ENCODE data around the gene PPP1R13B.
"Not testable (repeated sequence)": the region's sequence is repeated elsewhere in the genome, so short reads cannot be mapped to it uniquely, and the experiment has no call there.

Gene PPP1R13B

DNA sequence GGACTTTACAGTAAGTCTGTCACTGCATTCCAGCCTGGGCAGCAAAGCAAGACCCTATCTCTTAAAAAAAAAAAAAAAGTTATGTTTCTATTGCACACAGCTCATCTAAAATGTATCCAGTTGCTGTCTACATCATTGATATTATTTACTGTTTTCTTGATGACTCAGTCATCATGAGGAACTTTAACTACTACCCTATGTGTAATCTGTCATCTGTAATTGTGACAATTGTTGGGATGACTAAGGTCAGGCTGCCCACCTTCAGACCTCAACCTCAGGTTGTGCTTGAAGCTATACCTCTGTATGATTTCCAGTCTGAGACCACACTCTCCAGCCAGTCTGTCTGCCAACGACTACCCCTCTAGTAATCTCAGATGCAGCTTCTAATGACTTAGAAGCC, 15.3 kb downstream of the PPP1R13B start:
- no peak for DNase-seq (ENCODE audit: low read depth)

DNA sequence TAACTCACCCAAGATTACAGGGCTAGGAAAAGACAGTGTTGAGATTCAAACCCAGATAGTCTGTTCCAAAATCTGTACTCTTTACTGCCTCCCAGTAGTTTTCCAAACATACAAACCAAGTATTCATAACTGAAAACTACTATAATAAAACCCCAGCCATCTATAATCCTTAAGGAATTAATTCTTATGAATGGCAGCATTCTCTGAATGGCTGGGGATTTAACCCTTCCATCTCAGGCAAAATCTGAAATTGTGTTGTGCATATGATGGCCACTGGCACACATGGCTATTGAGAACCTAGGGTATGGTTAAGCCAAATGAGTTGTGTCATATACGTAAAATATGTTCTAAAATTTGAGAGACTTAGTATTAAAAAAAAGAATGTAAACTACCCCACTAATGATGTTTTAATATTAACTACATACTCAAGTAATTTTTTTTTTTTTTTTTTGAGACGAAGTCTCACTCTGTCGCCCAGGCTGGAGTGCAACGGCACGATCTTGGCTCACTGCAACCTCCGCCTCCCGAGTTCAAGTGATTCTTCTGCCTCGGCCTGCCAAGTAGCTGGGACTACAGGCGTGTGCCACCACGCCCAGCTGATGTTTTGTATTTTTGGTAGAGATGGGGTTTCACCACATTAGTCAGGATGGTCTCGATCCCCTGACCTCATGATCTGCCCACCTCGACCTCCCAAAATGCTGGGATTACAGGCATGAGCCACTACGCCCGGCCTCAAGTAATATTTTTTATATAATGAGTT, 16.7 kb downstream of the PPP1R13B start:
- no peak for DNase-seq (ENCODE audit: low read depth)

DNA sequence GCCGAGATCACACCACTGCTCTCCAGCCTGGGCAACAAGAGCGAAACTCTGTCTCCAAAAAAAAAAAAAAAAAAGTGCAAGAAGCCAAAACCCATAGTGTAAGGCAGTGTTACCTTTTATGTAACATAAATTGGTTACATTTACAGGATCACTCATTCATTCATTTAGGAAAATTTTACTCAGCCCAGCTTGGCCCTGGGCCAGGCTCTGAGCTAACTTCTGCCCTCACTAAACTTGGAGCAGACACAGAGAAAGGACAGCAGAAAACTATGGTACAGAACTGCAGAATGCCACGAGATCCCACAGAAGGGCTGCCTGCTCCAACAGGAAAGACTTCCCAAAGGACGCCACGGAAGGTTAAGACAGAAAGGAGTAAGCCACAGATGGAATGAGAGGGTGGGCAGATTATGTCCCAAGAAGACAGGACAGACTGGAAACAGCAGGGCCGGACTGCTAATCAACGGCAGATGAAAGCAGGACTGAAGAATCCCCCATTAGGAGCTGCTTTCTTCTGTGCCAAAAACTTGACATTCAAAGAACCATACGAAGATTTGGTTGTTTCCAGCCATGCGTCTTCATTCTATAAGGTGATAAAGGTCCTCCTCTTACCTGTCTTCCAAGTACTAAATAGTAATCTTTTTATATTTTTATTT, 18.9 kb downstream of the PPP1R13B start:
- no peak for DNase-seq (ENCODE audit: low read depth)

DNA sequence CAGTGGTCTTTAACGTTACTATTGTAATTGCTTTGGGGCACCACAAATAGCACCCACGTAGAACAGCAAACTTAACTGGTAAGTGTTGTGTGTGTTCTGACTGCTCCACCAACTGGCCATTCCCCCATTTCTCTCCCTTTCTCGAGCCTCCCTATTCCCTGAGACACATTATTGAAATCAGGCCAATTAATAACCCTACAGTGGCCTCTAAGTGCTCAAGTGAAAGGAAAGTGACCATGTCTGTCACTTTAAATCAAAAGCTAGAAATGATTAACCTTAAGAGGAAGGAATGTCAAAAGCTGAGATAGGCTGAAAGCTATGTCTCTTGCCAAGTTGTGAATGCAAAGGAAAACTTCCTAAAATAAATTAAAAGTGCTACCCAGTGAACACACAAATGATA, 22.3 kb downstream of the PPP1R13B start:
- DNase-seq (ENCODE audit: low read depth), result no peak

DNA sequence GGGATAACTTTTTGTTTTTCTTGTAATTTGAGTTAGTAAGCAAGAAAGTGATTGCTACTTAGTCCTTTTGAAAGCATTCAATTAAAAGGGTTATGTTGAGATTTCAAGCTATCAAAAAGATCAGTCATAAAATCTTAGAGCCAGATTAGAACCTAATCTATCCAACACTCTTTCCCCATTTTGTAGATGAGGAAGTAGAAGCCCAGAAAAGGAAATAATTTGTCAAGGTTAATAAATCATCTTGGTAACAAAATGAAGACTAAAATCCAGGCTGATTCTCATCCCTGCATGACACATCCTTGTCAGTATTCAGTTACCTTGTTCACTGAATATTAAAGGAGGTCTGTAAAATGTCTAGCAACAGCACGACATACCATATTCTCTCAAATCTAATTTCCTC, 26.5 kb downstream of the PPP1R13B start:
- DNase-seq (ENCODE audit: low read depth), result no peak

DNA sequence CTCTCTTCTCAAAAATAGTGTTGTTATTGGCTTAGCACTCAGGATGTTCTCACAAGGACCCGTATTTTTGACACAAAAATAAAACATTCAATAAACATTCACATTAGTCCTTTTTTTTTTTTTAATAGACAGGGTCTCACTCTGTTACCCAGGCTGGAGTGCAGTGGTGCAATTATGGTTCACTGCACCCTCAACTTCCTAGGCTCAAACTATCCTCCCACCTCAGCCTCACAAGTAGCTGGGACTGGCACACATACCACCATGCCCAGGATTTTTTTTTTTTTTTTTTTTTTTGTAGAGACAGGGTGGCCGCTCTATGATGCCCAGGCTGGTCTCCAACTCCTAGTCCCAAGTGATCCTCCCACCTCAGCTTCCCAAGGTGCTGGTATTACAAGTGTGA, 27.0 kb downstream of the PPP1R13B start:
- DNase-seq (ENCODE audit: low read depth), result no peak

DNA sequence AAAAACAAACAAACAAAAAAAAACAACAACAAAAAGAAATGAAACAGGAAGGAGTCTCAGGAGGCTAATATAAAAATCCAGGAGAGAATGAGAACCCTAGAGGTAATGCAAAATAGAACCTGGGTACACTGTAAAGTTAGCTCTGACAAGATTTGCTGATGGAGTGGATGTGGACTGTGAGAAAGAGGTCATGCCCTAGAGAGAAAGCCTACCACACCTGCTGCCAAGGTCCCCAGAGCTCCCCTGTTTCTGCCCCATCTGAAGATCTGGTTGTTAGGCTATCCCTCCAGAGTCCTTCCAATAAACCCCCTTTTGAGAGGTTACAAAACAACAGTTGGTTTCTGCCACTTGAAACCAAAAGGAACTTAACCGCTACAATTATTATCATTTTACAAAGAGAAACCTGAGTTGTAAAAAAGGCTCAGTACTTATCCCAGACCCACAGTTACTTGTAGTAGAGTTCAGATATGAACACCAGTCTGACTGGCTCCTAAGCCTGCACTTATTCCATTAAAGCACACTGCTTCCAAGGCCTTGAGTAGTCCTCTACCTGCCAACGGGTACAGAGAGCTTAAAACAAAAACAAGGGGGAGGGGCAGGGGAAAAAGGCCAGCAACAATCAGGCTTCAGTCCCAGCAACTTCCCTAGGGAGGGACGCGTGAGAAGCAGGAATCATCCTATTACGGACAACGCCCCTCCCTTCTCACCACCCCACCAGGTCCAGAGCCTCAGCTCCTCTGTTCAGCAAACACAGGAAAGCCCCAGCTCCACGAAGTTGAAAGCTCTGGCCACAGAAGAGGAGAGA, 27.7 kb downstream of the PPP1R13B start:
- no peak for DNase-seq (ENCODE audit: low read depth)

DNA sequence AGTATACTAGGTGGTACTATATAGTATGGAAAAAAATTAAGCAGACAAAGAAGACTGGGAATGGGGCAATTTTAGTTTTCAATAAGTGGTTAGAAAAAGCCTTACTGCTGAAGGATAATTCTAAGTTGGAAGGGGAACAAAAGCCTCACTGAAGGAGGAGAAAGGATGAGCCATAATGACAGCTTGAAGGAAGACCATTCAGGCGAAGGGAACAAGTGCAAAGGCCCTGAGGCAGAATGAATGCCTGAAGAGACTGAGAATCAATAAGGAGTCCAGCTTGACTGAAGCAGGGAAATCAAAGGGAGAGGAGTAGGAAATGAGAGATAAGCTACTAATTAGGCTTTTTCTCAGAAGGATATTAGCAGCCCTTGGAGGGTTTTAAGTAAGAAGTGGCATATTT, 28.5 kb downstream of the PPP1R13B start:
- DNase-seq (ENCODE audit: low read depth), result no peak

DNA sequence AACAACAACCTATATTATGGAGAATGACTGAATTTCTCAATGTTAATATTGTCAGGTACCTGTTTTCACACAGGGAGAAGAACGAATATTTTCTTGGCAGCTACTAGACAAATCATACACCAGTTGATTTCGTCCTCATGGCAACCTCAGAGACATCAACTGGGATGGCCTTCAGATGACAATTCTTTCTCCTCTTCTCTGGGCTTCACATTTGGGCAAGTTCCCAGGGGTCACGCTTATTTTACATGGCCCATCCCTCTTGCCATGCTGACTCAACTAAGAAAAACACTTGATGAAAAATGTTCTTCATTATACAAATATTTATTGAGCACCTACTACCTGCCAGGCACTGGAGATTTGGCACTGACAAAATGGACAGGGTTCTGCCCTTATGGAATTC, 29.0 kb downstream of the PPP1R13B start:
- no peak for DNase-seq (ENCODE audit: low read depth)

DNA sequence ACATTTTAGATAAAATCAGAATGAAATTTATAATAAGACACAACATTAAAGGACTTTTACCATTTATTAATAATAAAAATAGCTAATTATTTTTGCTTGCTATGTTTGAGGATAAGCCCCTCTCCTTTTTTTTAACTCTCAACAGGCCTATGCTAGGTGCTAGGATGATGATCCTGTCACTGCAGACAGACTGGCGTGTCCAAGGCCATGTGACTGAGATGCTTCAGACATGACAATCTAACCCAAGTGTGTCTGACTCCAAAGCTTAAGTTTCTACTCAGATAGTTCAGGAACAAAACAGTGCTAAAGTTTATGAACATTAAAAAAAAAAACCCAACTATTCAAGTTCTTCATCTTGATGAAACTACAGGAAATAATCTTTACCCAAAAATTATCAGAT, 29.8 kb downstream of the PPP1R13B start:
- no peak for DNase-seq (ENCODE audit: low read depth)

DNA sequence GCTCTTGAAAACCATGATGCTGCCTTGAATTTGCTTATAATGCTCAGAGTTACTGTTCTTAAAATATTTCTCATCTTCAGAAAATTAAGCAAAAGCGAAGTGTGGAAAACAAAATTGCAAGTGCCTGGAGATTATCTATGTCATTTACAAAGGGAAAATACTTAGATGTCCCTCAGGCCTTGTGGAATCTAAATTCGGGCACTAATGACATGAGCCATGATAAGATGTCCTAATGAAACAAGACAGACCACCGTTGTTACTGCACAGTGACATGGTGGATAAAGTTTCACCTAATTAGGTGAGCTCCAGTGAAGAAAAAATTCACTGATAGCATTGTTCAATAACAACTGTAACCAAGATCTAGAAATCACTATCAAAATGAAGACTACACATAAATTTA, 30.4 kb downstream of the PPP1R13B start:
- DNase-seq (ENCODE audit: low read depth), result no peak

DNA sequence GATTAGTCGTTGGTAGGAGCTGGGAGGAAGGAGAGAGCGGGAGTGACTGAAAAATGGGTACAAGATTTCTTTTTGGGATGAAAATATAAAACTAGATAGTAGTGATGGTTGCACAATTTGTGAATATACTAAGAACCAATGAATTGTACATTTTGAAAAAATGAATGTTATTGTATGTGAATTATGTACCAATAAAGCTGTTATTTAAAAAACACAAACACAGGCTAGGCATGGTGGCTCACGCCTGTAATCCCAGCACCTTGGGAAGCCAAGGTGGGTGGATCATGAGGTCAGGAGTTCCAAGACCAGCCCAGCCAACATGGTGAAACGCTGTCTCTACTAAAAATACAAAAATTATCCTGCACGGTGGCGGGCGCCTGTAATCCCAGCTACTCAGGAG, 32.1 kb downstream of the PPP1R13B start:
- no peak for DNase-seq (ENCODE audit: low read depth)

DNA sequence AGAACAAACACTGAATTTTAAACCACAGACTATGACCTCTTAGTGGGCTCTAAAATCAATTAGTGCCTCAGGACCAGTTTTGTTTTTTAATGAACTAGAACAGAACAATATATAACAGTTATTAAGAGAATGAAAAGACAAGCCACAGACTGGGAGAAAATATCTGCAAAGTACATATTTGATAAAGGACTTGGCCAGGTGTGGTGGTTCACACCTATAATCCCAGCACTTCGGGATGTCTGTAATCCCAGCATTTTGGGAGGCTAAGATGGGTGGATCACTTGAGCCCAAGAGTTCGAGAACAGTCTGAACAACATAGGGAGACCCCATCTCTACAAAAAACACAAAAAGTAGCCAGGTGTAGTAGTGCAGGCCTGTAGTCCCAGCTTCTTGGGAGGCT, 36.2 kb downstream of the PPP1R13B start:
- DNase-seq (ENCODE audit: low read depth), result no peak

DNA sequence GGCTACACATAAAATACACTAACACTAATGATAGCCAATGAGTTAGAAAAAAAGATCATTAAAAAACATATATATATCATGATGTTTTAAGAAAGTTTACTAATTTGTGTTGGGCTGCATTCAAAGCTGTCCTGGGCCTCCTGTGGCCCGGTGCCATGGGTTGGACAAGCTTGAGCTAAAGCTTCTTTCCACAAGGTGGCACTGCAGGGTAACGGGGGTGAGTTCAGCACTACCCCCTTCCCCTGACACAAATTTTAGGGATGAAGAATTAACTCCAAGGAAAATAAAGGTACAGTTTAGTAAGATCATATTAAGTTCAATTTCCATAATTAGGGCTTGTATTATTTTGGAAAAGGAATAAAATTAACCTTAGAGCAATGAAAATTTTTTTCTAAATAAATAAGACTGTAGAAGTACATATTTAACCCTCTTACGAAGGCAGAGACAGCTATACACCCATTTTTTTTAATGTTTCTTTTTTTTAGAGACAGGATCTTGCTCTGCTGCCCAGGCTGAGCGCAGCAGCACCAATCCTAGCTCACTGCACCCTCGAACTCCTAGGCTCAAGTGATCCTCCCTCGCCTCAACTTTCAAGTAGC, 38.9 kb downstream of the PPP1R13B start:
- DNase-seq (ENCODE audit: low read depth), result peak; percentile 15

DNA sequence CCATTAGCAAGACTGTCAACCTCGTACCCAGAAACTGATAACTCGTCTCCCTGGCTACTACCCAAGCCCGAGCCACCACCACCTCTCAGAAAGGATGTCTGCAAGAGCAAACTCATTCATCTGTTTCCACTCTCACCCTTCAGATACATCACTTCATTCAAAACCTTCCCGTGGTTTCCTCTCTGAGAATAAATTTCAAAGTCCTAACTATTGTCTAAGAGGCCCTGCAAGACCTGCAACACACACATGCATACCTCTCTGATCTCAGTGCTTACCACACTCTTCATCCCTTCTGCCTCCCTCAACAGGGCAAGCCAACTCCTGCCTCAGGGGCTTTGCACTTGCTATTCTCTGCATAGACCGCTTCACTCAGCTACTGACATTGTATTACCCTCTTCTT, 40.6 kb downstream of the PPP1R13B start:
- DNase-seq (ENCODE audit: low read depth), result no peak

DNA sequence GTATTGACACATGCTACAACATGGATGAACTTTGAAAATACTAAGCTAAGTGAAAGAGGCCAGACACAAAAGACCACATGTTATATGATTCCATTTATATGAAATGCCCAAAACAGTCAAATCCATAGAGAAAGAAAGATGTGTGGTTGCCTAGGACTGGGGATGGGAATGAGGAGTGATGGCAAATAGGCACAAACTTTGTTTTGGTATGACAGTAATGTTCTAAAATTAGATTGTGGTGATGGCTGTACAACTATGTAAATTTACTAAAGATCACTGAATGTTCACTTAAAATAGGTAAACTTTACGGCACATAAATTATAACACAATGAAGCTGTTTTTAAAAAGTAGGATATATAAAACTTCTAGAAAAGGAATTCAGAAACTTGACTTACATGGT, 41.7 kb downstream of the PPP1R13B start:
- DNase-seq (ENCODE audit: low read depth), result no peak

DNA sequence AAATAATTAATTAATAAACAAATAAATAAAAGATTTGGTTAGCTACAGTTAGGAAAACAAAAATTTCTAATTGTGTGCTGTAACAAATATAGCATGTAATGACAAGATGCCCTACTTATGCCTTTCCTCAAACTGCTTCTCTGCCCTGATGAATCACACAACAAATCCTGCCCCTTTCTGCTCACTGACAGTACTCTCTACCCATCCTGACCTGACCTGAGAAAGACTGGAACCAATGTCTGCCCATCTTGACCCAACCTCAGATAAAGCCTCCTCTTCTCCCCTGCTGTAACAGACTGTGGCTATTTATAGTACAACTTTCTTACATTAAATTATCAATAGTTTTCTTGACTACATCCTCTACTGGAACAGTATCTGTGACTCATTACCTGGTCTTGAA, 43.7 kb downstream of the PPP1R13B start:
- no peak for DNase-seq (ENCODE audit: low read depth)

DNA sequence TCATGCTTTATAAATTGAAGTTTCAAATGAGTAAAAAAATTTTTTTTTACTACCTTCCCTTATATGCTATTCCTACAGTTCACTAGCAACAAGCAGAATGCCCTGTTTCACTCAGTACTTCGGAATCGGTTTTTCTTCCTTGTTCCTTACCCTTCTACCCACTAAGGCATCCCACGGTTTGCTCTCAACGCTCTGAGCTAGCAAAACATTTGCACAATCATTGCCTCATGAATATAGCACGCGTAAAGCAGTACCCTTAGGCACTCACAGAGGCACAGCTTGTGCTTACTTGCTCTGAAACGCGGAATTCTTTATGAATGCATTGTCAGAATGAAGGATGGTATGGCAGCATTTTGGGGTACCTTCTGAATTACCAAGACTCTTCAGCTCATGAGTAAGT, 45.0 kb downstream of the PPP1R13B start:
- no peak for DNase-seq (ENCODE audit: low read depth)

DNA sequence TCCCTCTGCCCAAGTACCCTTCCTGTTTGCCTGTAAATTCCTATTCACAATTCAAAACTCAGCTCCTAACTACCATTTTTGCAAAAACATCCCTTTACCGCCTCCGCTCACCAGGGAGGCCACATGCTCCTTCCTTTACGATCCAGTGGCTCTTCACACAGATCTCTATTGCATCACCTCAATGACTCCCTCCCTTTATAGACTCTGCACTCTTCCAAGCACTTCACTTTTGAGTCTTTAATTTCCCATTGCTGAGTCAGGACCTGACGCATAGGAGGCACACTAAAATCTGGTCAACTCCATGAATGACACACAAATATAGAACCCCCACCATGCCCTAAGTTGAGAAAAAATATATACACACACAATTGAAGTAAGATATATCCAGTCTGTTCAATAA, 45.9 kb downstream of the PPP1R13B start:
- DNase-seq (ENCODE audit: low read depth), result no peak

DNA sequence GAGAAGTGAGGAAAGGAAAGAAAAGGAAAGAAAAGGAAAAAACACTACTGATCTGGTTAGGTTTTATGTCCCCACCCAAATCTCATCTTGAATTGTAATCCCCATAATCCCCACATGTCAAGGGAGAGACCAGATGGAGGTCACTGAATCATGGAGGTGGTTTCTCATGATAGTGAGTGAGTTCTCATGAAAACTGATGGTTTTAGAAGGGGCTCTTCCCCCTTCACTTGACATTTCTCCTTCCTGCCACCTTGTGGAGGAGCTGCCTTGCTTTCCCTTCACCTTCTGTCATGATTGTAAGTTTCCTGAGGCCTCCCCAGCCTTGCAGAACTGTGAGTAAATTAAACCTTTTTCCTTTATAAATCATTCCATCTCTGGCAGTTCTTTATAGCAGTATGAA, 54.2 kb downstream of the PPP1R13B start:
- DNase-seq (ENCODE audit: low read depth), result not testable (repeated sequence)

DNA sequence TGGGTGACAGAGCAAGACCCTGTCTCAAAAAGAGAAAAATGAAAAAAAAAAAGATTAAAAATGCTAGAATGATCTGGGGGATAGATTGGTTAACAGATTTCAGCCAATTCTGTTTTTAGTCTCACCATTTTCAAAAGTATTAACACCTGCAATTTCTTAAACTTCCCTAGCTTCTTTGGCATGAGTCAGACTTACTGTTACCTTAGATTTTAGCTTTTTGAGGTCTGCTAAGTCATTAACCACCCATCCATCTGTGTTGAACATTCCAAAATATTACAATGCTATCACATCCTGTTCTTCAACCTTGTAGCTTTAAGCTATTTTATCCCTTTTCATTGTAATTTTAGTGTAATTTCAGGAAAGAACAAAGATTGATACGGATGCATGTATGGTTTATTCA, 59.3 kb downstream of the PPP1R13B start:
- no peak for DNase-seq (ENCODE audit: low read depth)

DNA sequence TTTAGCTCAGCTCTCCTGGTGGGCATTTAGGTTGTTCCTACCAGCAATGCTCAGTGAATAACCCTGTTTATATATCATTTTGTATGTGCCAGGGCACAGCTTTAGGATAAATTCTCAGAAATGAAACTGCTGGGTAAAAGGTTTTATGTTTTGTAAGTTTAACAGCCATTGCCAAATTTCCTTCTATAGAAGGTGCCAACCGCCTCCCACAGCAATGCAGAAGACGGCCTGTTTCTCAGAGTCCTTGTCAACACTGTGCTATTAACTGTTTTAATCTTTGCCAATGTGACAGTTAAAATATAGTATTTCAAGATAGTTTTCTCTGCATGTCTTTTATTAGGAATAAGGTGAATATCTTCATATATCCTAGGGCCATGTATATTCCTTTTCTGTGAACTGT, 65.0 kb downstream of the PPP1R13B start:
- DNase-seq (ENCODE audit: low read depth), result no peak

DNA sequence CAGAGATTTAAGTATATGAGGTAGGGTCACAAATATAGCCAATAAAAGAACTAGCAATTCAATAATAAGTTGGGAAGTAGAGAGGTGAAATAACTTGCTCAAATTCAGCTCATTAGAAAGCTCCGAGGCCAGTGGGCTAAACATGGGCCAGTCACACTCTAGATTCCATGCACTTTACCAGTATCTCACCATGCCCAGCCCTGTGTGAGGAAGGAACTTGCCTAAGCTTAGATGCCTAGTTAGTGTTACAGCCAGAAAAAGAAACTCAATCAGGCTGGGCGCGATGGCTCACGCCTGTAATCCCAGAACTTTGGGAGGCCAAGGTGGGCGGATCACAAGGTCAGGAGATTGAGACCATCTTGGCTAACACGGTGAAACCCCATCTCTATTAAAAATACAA, 71.1 kb downstream of the PPP1R13B start:
- not testable (repeated sequence) for DNase-seq (ENCODE audit: low read depth)

All from T-helper 22 cell (primary cell).